ENCODE results near the gene FGF1.

DNA sequence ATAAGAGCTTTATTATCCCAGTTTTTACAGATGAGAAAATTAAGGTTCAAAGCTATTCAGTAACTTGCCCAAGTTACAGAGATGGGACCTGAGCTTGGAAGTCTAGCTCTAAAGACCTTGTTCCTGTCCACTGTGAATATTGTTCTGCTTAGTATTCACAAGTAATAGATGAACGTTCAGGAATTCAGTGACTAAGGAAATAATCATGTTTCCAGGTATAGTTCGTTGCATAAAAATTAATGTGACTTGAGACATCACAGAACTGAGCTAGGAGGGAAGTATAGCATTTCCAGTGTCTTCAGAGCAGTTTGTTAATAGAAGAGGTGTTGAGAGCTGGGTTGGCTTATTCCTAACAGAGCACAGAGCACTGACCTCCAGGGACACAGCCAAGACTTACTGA lies 136.1 kb downstream of the FGF1 start:
- TF ChIP-seq, protein P1, sequence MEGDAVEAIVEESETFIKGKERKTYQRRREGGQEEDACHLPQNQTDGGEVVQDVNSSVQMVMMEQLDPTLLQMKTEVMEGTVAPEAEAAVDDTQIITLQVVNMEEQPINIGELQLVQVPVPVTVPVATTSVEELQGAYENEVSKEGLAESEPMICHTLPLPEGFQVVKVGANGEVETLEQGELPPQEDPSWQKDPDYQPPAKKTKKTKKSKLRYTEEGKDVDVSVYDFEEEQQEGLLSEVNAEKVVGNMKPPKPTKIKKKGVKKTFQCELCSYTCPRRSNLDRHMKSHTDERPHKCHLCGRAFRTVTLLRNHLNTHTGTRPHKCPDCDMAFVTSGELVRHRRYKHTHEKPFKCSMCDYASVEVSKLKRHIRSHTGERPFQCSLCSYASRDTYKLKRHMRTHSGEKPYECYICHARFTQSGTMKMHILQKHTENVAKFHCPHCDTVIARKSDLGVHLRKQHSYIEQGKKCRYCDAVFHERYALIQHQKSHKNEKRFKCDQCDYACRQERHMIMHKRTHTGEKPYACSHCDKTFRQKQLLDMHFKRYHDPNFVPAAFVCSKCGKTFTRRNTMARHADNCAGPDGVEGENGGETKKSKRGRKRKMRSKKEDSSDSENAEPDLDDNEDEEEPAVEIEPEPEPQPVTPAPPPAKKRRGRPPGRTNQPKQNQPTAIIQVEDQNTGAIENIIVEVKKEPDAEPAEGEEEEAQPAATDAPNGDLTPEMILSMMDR (IDR thresholded peaks at IDR 0.05) = no peak
- TF ChIP-seq POLR2A (IDR thresholded peaks at IDR 0.05) = no peak
